H54 (cell line): ENCODE results near the gene FAR2.
"Not testable (repeated sequence)": the region's sequence is repeated elsewhere in the genome, so short reads cannot be mapped to it uniquely, and the experiment has no call there.

ENCODE experiments used
- DNase-seq: peaks from one replicate; pipeline ENCODE4 v3.0.0; 2011; ENCODE audit warnings: low spot score, mixed read lengths; ENCODE audit not compliant: insufficient read length
- FAIRE-seq: peaks from 3 replicates; lab custom pipeline; 2011; peaks lifted over from hg19 to GRCh38; lab: Jason Lieb, UNC
- POLR2A ChIP-seq: IDR thresholded peaks from 2 replicates; pipeline ENCODE4 v1.6.1; 2011; ENCODE audit warnings: low read depth, mild to moderate bottlenecking, low read length

Gene FAR2

GRCh38 chr12:29164477-29165393 lies 15.7 kb downstream of the FAR2 start:
- FAIRE-seq, result peak; percentile 64
- TF ChIP-seq POLR2A, result no peak

GRCh38 chr12:29167445-29167844 lies 18.4 kb downstream of the FAR2 start:
- FAIRE-seq (no peak), DNase-seq (no peak)
- TF ChIP-seq POLR2A, result no peak

More at GRCh38 chr12:29164477-29165393, 15.7 kb downstream of the FAR2 start:
- DNase-seq, result peak; percentile 55

- no peak for TF ChIP-seq POLR2A
- DNase-seq (no peak), FAIRE-seq (no peak)
Observed at GRCh38 chr12:29167988-29168387, 18.9 kb downstream of the FAR2 start.

- not testable (repeated sequence) for FAIRE-seq, DNase-seq
Observed at GRCh38 chr12:29169978-29170377, 20.9 kb downstream of the FAR2 start.

GRCh38 chr12:29170478-29171084 lies 21.5 kb downstream of the FAR2 start:
- not testable (repeated sequence) for DNase-seq, FAIRE-seq

- FAIRE-seq (no peak), DNase-seq (no peak)
- no peak for TF ChIP-seq POLR2A
Observed at GRCh38 chr12:29171421-29172258, 22.6 kb downstream of the FAR2 start.

- no peak for FAIRE-seq
- no peak for DNase-seq
- no peak for TF ChIP-seq POLR2A
Observed at GRCh38 chr12:29176941-29177340, 27.9 kb downstream of the FAR2 start.

- not testable (repeated sequence) for FAIRE-seq, DNase-seq
Observed at GRCh38 chr12:29182247-29182646, 33.2 kb downstream of the FAR2 start.

- no peak for FAIRE-seq
- TF ChIP-seq POLR2A, result no peak
- DNase-seq, result no peak
Observed at GRCh38 chr12:29187756-29188155, 38.7 kb downstream of the FAR2 start.

- FAIRE-seq (no peak), DNase-seq (no peak)
- TF ChIP-seq POLR2A, result no peak
Observed at GRCh38 chr12:29191267-29191850, 42.3 kb downstream of the FAR2 start.

- no peak for TF ChIP-seq POLR2A
- no peak for FAIRE-seq
Observed at GRCh38 chr12:29198901-29199300, 49.8 kb downstream of the FAR2 start.

GRCh38 chr12:29200586-29200985 lies 51.5 kb downstream of the FAR2 start:
- no peak for FAIRE-seq
- no peak for DNase-seq
- TF ChIP-seq POLR2A, result no peak

More at GRCh38 chr12:29198901-29199300, 49.8 kb downstream of the FAR2 start:
- no peak for DNase-seq

- no peak for FAIRE-seq
- TF ChIP-seq POLR2A, result no peak
- DNase-seq, result no peak
Observed at GRCh38 chr12:29201296-29201695, 52.2 kb downstream of the FAR2 start.
